ENCODE measurements around the gene SLC24A3.

- TF ChIP-seq POLR2AphosphoS5 (IDR thresholded peaks at IDR 0.05; ENCODE audit: borderline replicate concordance, low read depth, low read length) (no peak), EZH2 (IDR thresholded peaks at IDR 0.05) (no peak)
These were observed 456.0 kb downstream of the SLC24A3 start for GRCh38 chr20:19668418-19668817.
